ENCODE results near the gene SIK3.
"Not testable (repeated sequence)": the region's sequence is repeated elsewhere in the genome, so short reads cannot be mapped to it uniquely, and the experiment has no call there.

Gene SIK3

GRCh38 chr11:116821050-116821918, 276.9 kb downstream of the SIK3 start:
- no peak for DNase-seq

GRCh38 chr11:116819049-116819448, 279.2 kb downstream of the SIK3 start:
- DNase-seq = no peak

- no peak for DNase-seq
These were observed 283.7 kb downstream of the SIK3 start for GRCh38 chr11:116814502-116814901.

- DNase-seq = no peak
These were observed 284.3 kb downstream of the SIK3 start for GRCh38 chr11:116813781-116814471.

GRCh38 chr11:116813170-116813569, 285.1 kb downstream of the SIK3 start:
- DNase-seq = no peak

GRCh38 chr11:116812109-116812508, 286.1 kb downstream of the SIK3 start:
- no peak for DNase-seq

GRCh38 chr11:116811194-116811593, 287.0 kb downstream of the SIK3 start:
- no peak for DNase-seq

GRCh38 chr11:116808262-116809175, 289.7 kb downstream of the SIK3 start:
- DNase-seq = no peak

GRCh38 chr11:116807601-116808261, 290.5 kb downstream of the SIK3 start:
- no peak for DNase-seq

GRCh38 chr11:116804001-116804400, 294.2 kb downstream of the SIK3 start:
- DNase-seq = no peak

- DNase-seq = not testable (repeated sequence)
These were observed 296.6 kb downstream of the SIK3 start for GRCh38 chr11:116801662-116802061.

- DNase-seq = no peak
These were observed 297.6 kb downstream of the SIK3 start for GRCh38 chr11:116800610-116801009.

- DNase-seq = no peak
These were observed 299.9 kb downstream of the SIK3 start for GRCh38 chr11:116798368-116798767.

- no peak for DNase-seq
These were observed 300.4 kb downstream of the SIK3 start for GRCh38 chr11:116797816-116798215.

- DNase-seq = no peak
These were observed 301.7 kb downstream of the SIK3 start for GRCh38 chr11:116796548-116796947.

GRCh38 chr11:116794851-116795250, 303.4 kb downstream of the SIK3 start:
- DNase-seq = no peak

- DNase-seq = no peak
These were observed 304.5 kb downstream of the SIK3 start for GRCh38 chr11:116793772-116794097.

Measured in T-helper 2 cell (primary cell).